H9 (cell line): Measurements from ENCODE around the gene EHD3. TPM values are rescaled to one million over a fixed set of nuclear protein-coding genes. Genes with fewer than 3 reads are reported as not detected.

ENCODE experiments used
- DNase-seq: peaks from one replicate; pipeline ENCODE4 v3.0.0-alpha.2; 2017
- H2AFZ ChIP-seq: one replicate; pipeline ENCODE4 v1.6.1; 2013; ENCODE audit warnings: mild to moderate bottlenecking, low read length, control low read depth, moderate library complexity
- H2AK5ac ChIP-seq: 2 replicates; pipeline ENCODE4 v1.6.1; 2013; ENCODE audit warnings: low read length, control low read depth, mixed read lengths; ENCODE audit not compliant: insufficient read length
- H2BK120ac ChIP-seq: one replicate; pipeline ENCODE4 v1.6.1; 2013; ENCODE audit warnings: low read depth, mild to moderate bottlenecking, low read length, control low read depth, inconsistent platforms; ENCODE audit not compliant: poor library complexity, severe bottlenecking
- H2BK12ac ChIP-seq: 2 replicates; pipeline ENCODE4 v1.6.1; 2013; ENCODE audit warnings: low read length, control low read depth, mixed read lengths, low read depth; ENCODE audit not compliant: insufficient read length
- H2BK15ac ChIP-seq: 2 replicates; pipeline ENCODE4 v1.6.1; 2013; ENCODE audit warnings: low read depth, low read length, control low read depth
- H2BK20ac ChIP-seq: one replicate; pipeline ENCODE4 v1.6.1; 2013; ENCODE audit warnings: low read depth, mild to moderate bottlenecking, low read length, control low read depth, inconsistent platforms; ENCODE audit not compliant: poor library complexity, severe bottlenecking
- H2BK5ac ChIP-seq: 2 replicates; pipeline ENCODE4 v1.6.1; 2013; ENCODE audit warnings: low read length, control low read depth, mixed read lengths; ENCODE audit not compliant: insufficient read length
- H3K14ac ChIP-seq: 2 replicates; pipeline ENCODE4 v1.6.1; 2013; ENCODE audit warnings: low read length, control low read depth; ENCODE audit not compliant: insufficient read depth
- H3K18ac ChIP-seq: 2 replicates; pipeline ENCODE4 v1.6.1; 2013; ENCODE audit warnings: low read depth, mild to moderate bottlenecking, mixed read lengths, low read length, control low read depth; ENCODE audit not compliant: insufficient read length
- H3K23ac ChIP-seq: 2 replicates; pipeline ENCODE4 v1.6.1; 2013; ENCODE audit warnings: low read length, control low read depth, mixed read lengths, low read depth; ENCODE audit not compliant: insufficient read length
- H3K23me2 ChIP-seq: 2 replicates; pipeline ENCODE4 v1.6.1; 2013; ENCODE audit warnings: low read depth, mild to moderate bottlenecking, mixed read lengths, low read length, control low read depth; ENCODE audit not compliant: insufficient read length, poor library complexity, severe bottlenecking
- H3K27ac ChIP-seq: 2 replicates; pipeline ENCODE4 v1.5.1; 2013; ENCODE audit warnings: low read length, control low read depth, mixed read lengths, low read depth; ENCODE audit not compliant: insufficient read length
- H3K27me3 ChIP-seq: 2 replicates; pipeline ENCODE4 v1.6.1; 2013; ENCODE audit warnings: low read length, control low read depth, inconsistent platforms; ENCODE audit not compliant: insufficient read depth
- H3K4ac ChIP-seq: 2 replicates; pipeline ENCODE4 v1.6.1; 2013; ENCODE audit warnings: low read depth, mild to moderate bottlenecking, control low read depth, inconsistent platforms, low read length, moderate library complexity
- H3K4me1 ChIP-seq: 2 replicates; pipeline ENCODE4 v1.6.1; 2013; ENCODE audit warnings: low read length, control low read depth, inconsistent platforms; ENCODE audit not compliant: insufficient read depth
- H3K4me2 ChIP-seq: 2 replicates; pipeline ENCODE4 v1.6.1; 2013; ENCODE audit warnings: low read length, control low read depth, mixed read lengths; ENCODE audit not compliant: insufficient read length, insufficient read depth
- H3K56ac ChIP-seq: 2 replicates; pipeline ENCODE4 v1.6.1; 2013; ENCODE audit warnings: low read depth, mild to moderate bottlenecking, mixed read lengths, low read length, control low read depth; ENCODE audit not compliant: insufficient read length
- H3K79me1 ChIP-seq: 2 replicates; pipeline ENCODE4 v1.6.1; 2013; ENCODE audit warnings: low read depth, mild to moderate bottlenecking, moderate library complexity, low read length, control low read depth, inconsistent platforms; ENCODE audit not compliant: insufficient read depth, poor library complexity, severe bottlenecking
- H3K79me2 ChIP-seq: 2 replicates; pipeline ENCODE4 v1.6.1; 2013; ENCODE audit warnings: low read length, control low read depth, inconsistent platforms; ENCODE audit not compliant: insufficient read depth
- H3K9ac ChIP-seq: 2 replicates; pipeline ENCODE4 v1.6.1; 2013; ENCODE audit warnings: low read length, control low read depth, mixed read lengths; ENCODE audit not compliant: insufficient read length; ENCODE audit errors: extremely low read depth
- H3K9me3 ChIP-seq: one replicate; pipeline ENCODE4 v1.6.1; 2013; ENCODE audit warnings: low read depth, low read length, inconsistent platforms; ENCODE audit not compliant: control insufficient read depth
- H3T11ph ChIP-seq: one replicate; pipeline ENCODE4 v1.6.1; 2013; ENCODE audit warnings: mild to moderate bottlenecking, low read length, control low read depth, inconsistent platforms
- H4K20me1 ChIP-seq: one replicate; pipeline ENCODE4 v1.6.1; 2013; ENCODE audit not compliant: control insufficient read depth, insufficient read length, insufficient read depth
- H4K5ac ChIP-seq: 2 replicates; pipeline ENCODE4 v1.6.1; 2013; ENCODE audit warnings: low read depth, mild to moderate bottlenecking, mixed read lengths, low read length, control low read depth; ENCODE audit not compliant: insufficient read length
- H4K8ac ChIP-seq: replicated peaks from 2 replicates; pipeline ENCODE4 v1.6.1; 2013; ENCODE audit warnings: low read length, control low read depth, mixed read lengths, low read depth; ENCODE audit not compliant: insufficient read length
- H4K91ac ChIP-seq: 2 replicates; pipeline ENCODE4 v1.6.1; 2013; ENCODE audit warnings: low read depth, mild to moderate bottlenecking, moderate library complexity, mixed read lengths, low read length, control low read depth; ENCODE audit not compliant: insufficient read length
- H3K27ac Mint-ChIP-seq, 3 experiments: 2 replicates in 2 of 3; 3 replicates in 1 of 3; pipeline ENCODE4 v1.8.0; 2020 to 2021; ENCODE audit warnings: mixed read lengths in 3 of 3, mild to moderate bottlenecking in 1 of 3, moderate library complexity in 1 of 3
- H3K27me3 Mint-ChIP-seq: 2 replicates; pipeline ENCODE4 v1.8.0; 2021; ENCODE audit warnings: low read depth, mild to moderate bottlenecking, moderate library complexity, mixed read lengths
- H3K36me3 Mint-ChIP-seq, 3 experiments: 2 replicates in 2 of 3; 3 replicates in 1 of 3; pipeline ENCODE4 v1.8.0; 2020 to 2021; ENCODE audit warnings: low read depth in 3 of 3, mixed read lengths in 3 of 3; ENCODE audit not compliant: insufficient read depth in 1 of 3
- H3K4me1 Mint-ChIP-seq, 2 experiments: 2 replicates each; pipeline ENCODE4 v1.8.0; 2020; ENCODE audit warnings: mixed read lengths in 2 of 2
- H3K4me3 Mint-ChIP-seq, 2 experiments: 2 replicates in 1 of 2; 3 replicates in 1 of 2; pipeline ENCODE4 v1.8.0; 2020 to 2021; ENCODE audit warnings: mild to moderate bottlenecking in 2 of 2, mixed read lengths in 2 of 2, moderate library complexity in 1 of 2
- H3K9me3 Mint-ChIP-seq, 2 experiments: 2 replicates in 1 of 2; 3 replicates in 1 of 2; pipeline ENCODE4 v1.8.0; 2020; ENCODE audit warnings: mild to moderate bottlenecking in 2 of 2, mixed read lengths in 2 of 2, moderate library complexity in 1 of 2
- WGBS: extraction: QIAGEN DNeasy Blood & Tissue Kit; methylation state at CpG from one replicate; pipeline ENCODE4 v1.1.7; 2013; ENCODE audit warnings: missing lambda C conversion rate, low lambda C conversion rate, mixed read lengths; ENCODE audit not compliant: insufficient read length; ENCODE audit errors: extremely low coverage; 5-methylcytosine and 5-hydroxymethylcytosine counted together
- total RNA-seq: library from RNA; stranded (reverse); gene quantifications from 2 replicates; pipeline ENCODE4 v1.2.1, GENCODE V29; 2021
- TF ChIP-seq, protein P1 (sequence below): fragments of 200-600 bp; sonication (generic); conservative IDR thresholded peaks from 3 replicates; pipeline ENCODE4 v1.8.0; 2021; ENCODE audit warnings: antibody characterized with exemption, mild to moderate bottlenecking

The EHD3 gene
- total RNA-seq, 1 experiment from 2014 or later = 8.3 TPM

DNA sequence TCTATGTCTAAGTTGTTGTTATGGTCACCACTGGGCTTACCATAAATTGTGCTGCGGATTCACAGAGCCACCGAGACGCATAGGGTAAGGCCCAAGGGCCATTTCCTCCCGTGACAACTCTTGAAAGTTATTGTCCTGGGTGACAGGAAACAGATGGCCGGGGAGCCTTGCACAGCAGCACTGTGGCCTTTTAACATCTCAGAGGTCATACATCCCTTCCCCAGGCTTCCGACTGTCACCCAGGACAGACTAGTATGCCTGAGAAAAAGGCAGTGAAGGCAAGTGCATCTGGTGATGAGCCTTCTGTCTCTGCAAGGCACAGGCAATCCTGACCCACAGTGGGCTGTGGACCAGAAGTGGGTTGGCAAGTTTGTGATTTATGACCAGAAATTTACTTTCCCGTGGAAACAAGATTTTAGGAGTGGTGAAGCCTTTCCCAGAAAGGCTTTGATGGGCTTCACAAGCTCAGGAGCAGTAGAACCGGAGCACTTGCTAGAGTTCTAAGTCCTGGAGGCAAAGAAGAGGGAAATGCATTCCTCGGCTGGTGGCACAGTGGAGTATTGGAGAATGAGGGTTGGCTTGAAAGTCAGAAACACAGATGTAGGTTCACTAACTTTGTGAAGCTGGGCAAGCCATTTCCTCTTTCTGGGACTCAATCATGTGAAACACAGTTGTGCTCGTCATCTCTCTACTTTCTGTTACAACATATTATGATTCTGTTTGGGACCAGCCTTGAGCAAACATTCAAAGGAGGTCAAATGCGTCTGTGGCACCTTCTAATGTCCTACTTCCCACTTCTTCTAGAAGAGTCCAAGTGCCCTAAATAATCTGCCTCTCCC lies 14.6 kb upstream of the EHD3 start:
- no peak overlapping the region for H3K14ac ChIP-seq
- H3K27me3 ChIP-seq = no peaks in the 10 kb centered on the region
- DNase-seq = peak; percentile 6
- no peak overlapping the region for H3K4me3 Mint-ChIP-seq
- no peak overlapping the region for H2BK120ac ChIP-seq
- H3K23ac ChIP-seq = no peak overlapping the region
- H3K79me1 ChIP-seq = no peaks in the 10 kb centered on the region
- no peak overlapping the region for H2BK20ac ChIP-seq
- H4K8ac ChIP-seq = no peak overlapping the region
- H3K4me2 ChIP-seq = no peak overlapping the region
- no peak overlapping the region for H3K27ac ChIP-seq
- H3K9me3 ChIP-seq = no peaks in the 10 kb centered on the region
- no peak overlapping the region for H2BK5ac ChIP-seq
- TF ChIP-seq, protein P1, sequence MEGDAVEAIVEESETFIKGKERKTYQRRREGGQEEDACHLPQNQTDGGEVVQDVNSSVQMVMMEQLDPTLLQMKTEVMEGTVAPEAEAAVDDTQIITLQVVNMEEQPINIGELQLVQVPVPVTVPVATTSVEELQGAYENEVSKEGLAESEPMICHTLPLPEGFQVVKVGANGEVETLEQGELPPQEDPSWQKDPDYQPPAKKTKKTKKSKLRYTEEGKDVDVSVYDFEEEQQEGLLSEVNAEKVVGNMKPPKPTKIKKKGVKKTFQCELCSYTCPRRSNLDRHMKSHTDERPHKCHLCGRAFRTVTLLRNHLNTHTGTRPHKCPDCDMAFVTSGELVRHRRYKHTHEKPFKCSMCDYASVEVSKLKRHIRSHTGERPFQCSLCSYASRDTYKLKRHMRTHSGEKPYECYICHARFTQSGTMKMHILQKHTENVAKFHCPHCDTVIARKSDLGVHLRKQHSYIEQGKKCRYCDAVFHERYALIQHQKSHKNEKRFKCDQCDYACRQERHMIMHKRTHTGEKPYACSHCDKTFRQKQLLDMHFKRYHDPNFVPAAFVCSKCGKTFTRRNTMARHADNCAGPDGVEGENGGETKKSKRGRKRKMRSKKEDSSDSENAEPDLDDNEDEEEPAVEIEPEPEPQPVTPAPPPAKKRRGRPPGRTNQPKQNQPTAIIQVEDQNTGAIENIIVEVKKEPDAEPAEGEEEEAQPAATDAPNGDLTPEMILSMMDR = no peak
- no peaks in the 10 kb centered on the region for H3K36me3 Mint-ChIP-seq
- WGBS = no CpG with 5 or more reads among the region's 11 CpGs
- no peak overlapping the region for H2BK15ac ChIP-seq
- no peak overlapping the region for H3K18ac ChIP-seq
- no peak overlapping the region for H3K4ac ChIP-seq
- H3K4me1 Mint-ChIP-seq = peaks cover 4 to 11% of the 10 kb centered on the region in 2 experiments; a peak in 3 of 4 replicates
- H2BK12ac ChIP-seq = no peak overlapping the region
- no peak overlapping the region for H2AK5ac ChIP-seq
- H4K91ac ChIP-seq = no peak overlapping the region
- no peaks in the 10 kb centered on the region for H3K23me2 ChIP-seq
- no peak overlapping the region; a peak in 1 of 7 replicates for H3K27ac Mint-ChIP-seq
- H2AFZ ChIP-seq = no peak overlapping the region
- no peak overlapping the region for H3K9ac ChIP-seq
- H4K5ac ChIP-seq = no peak overlapping the region
- H3K9me3 Mint-ChIP-seq = no peaks in the 10 kb centered on the region
- H3T11ph ChIP-seq = no peak overlapping the region
- peaks cover 2% of the 10 kb centered on the region; the same call in 1 of the 2 replicates for H3K27me3 Mint-ChIP-seq
- H3K79me2 ChIP-seq = no peaks in the 10 kb centered on the region
- H4K20me1 ChIP-seq = no peaks in the 10 kb centered on the region
- H3K4me1 ChIP-seq = no peaks in the 10 kb centered on the region
- no peak overlapping the region for H3K56ac ChIP-seq
